OCI-LY1 (cell line): ENCODE results near the gene DCUN1D2.
A peak's percentile ranks its signal among the peaks of the same experiment; 100 is the strongest.

Source experiments
- EZH2 ChIP-seq: fragments of 200-600 bp; sonication (generic), shearing (Covaris generic); IDR thresholded peaks from 2 replicates; pipeline ENCODE4 v1.8.0; 2017; ENCODE audit warnings: borderline replicate concordance, mixed run types, mild to moderate bottlenecking, antibody characterized with exemption, low read length, moderate library complexity, mixed read lengths
- TF ChIP-seq, protein P1 (sequence below): fragments of 200-600 bp; sonication (generic), shearing (Covaris generic); IDR thresholded peaks from 2 replicates; pipeline ENCODE4 v1.5.1; 2017; ENCODE audit warnings: mild to moderate bottlenecking, antibody characterized with exemption, low read length, moderate library complexity, mixed read lengths

DNA sequence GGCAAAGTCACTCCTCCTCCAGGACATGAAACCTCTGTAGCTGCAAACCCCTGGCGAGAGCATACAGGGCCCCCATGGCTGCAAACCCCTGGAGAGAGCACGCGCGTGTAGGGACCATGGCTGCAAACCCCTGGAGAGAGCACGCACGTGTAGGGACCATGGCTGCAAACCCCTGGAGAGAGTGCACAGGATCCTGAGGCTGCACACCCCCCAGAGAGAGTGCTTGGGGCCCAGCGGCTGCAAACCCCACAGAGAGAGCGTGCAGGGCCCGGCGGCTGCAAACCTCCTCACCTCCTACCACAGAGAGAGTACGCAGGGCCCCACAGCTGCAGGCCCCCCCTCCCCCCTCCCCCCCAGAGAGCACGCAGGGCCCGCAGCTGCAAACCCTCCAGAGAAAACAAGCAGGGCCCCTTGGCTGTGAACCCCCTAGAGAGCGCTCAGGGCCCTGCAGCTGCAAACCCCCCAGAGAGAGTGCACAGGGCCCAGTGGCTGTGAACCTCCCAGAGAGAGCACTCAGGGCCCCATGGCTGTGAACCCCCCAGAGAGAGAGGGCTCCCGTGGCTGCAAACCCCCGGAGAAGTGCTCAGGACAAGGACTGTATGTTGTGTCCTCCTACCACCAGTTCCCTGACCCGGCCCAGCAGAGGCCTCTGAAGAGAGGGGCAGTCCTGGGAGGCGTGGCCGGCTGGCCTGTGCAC is 44.6 kb downstream of the DCUN1D2 start:
- TF ChIP-seq, protein P1, sequence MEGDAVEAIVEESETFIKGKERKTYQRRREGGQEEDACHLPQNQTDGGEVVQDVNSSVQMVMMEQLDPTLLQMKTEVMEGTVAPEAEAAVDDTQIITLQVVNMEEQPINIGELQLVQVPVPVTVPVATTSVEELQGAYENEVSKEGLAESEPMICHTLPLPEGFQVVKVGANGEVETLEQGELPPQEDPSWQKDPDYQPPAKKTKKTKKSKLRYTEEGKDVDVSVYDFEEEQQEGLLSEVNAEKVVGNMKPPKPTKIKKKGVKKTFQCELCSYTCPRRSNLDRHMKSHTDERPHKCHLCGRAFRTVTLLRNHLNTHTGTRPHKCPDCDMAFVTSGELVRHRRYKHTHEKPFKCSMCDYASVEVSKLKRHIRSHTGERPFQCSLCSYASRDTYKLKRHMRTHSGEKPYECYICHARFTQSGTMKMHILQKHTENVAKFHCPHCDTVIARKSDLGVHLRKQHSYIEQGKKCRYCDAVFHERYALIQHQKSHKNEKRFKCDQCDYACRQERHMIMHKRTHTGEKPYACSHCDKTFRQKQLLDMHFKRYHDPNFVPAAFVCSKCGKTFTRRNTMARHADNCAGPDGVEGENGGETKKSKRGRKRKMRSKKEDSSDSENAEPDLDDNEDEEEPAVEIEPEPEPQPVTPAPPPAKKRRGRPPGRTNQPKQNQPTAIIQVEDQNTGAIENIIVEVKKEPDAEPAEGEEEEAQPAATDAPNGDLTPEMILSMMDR = peak; percentile 34; the same call in 1 of the 2 replicates
- TF ChIP-seq EZH2 = no peak
